SIG-M5 (cell line): Measurements from ENCODE around the gene MRPS26.
"Not testable (repeated sequence)": the region's sequence is repeated elsewhere in the genome, so short reads cannot be mapped to it uniquely, and the experiment has no call there.

Source experiments
- DNase-seq: peaks from one replicate; lab custom pipeline; 2025; lab: John Stamatoyannopoulos, UW

Gene MRPS26

GRCh38 chr20:3074812-3075211, 29.0 kb downstream of the MRPS26 start:
- no peak for DNase-seq

GRCh38 chr20:3075315-3075714, 29.5 kb downstream of the MRPS26 start:
- DNase-seq, result not testable (repeated sequence)

GRCh38 chr20:3077618-3078134, 31.8 kb downstream of the MRPS26 start:
- no peak for DNase-seq

- DNase-seq, result no peak
These were observed 35.1 kb downstream of the MRPS26 start for GRCh38 chr20:3080939-3081388.

GRCh38 chr20:3081641-3082040, 35.8 kb downstream of the MRPS26 start:
- DNase-seq, result no peak

GRCh38 chr20:3082306-3082951, 36.6 kb downstream of the MRPS26 start:
- DNase-seq, result no peak

GRCh38 chr20:3082955-3083952, 37.4 kb downstream of the MRPS26 start:
- DNase-seq, result no peak

GRCh38 chr20:3084283-3084985, 38.6 kb downstream of the MRPS26 start, which contains the start of gene AVP:
Gene AVP, minus strand, starts transcription at chr20:3084724. Its CDS starts 50 bp downstream, at chr20:3084674.
- no peak for DNase-seq

GRCh38 chr20:3084986-3085360, 39.1 kb downstream of the MRPS26 start:
- DNase-seq, result no peak

- DNase-seq, result no peak
These were observed 39.8 kb downstream of the MRPS26 start for GRCh38 chr20:3085571-3086072.

GRCh38 chr20:3088031-3088430, 42.2 kb downstream of the MRPS26 start:
- no peak for DNase-seq

- no peak for DNase-seq
These were observed 44.7 kb downstream of the MRPS26 start for GRCh38 chr20:3090565-3090964.

GRCh38 chr20:3092611-3093379, 46.9 kb downstream of the MRPS26 start:
- no peak for DNase-seq

- DNase-seq, result peak; percentile 38
These were observed 48.1 kb downstream of the MRPS26 start for GRCh38 chr20:3093861-3094361.

- no peak for DNase-seq
These were observed 49.2 kb downstream of the MRPS26 start for GRCh38 chr20:3094848-3095629.
